Measurements from ENCODE around the gene TRIM44.

Gene TRIM44

DNA sequence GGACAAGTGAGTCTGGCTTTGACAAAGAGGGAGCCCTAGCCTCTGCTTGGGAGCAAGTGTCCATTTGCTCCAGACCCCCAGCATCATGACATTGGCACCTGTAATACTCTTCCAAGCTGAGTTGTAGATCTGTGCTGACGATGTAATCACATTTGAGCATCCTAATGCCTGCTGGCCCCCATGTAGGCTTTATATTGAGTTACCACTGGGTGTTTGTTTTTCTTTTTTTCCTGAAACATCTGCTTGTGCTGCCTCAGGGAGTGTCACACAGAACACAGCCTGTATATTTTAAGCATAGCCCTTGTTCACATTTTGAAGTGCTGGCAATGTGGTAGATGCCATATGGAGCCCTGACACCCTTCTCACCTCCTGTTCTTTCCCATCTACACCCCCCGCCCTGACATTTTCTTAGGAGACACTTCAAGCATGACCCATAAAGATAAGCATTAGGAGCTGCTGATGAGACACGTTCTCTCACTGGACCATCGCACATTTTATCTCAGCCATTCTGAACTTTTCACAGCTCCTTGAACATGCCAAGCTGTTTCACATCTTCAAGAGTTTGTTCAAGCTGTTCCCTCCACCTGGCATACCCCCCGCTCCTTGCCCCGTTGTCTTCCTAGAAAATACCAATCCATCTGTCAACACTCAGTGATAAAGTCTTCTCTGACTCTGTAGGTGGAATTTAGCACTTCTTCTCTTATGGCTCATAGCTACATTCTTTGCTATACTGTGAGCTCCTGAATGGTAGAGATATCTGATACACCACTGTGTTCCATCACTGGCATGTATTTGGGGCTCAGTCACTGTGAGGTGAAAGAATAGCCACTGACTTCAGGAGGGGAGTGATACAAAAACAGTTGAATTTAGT lies 128.7 kb downstream of the TRIM44 start:
- DNase-seq (ENCODE audit: low read depth) = no peak

DNA sequence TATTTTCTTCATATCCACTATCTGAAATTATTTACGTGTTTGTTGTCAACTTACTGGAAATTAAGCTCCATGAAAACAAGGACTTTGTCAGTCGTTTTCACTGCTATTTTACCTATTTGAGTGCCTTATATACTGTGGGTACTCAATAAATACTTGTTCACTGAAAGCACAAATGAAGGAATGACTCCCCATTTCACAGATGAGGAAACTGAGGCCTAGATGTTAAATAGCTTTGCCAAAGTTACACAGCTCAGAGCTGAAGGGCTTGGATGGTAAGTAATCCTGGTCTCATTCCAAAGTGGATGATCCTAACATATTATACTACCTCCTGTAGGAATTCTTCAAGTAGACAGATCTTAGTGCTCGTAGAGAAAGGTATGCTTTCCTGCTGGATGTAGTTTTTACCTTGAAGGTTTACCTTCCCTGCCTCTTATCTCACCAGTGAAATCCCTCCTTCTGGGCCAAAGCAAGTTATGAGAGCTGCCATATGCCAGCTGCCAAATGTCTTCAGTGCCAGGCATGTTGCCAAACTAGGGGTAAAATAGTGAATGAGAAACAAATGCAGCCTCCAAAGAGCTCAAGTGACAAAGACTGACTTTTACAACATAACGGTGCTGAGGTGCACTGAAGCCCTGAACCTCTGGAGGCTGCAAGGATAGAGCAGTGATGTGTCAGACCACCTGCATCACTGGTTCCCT lies 129.7 kb downstream of the TRIM44 start:
- no peak for DNase-seq (ENCODE audit: low read depth)

DNA sequence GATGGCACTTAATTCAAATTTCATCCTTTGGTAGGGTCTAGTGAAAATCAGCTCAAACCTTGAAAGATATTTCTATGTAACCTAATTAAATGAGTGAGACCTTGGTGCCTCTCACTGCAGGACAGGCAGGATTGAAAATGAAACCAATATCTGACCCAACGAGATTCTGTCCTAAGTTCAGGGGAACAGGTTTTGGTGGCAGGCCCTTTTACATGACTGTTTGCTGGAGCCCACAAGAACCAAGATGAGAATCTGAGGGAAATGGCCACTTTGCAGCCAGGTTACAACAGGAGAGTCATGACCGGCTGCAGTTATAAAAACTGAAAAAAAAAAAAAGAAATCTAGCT lies 130.2 kb downstream of the TRIM44 start:
- no peak for DNase-seq (ENCODE audit: low read depth)

DNA sequence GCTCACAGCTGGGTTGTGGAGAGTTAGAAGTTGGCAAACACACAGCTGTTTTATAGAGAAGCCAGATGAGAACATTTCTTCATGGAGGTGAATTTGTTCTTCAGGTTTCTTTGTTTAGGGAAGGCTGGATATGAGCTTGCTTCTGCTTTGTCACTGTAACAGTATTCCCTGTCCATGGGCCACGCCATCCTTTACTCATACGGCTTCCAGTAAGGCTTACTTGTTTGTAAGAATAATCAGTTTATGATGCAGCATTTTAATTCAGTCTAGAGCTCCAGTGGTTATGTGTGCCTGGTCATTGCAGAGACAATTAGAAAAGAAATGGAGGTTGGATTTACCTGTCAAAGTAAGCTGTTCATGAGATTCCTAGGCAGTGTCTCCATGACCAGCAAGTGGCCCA lies 131.8 kb downstream of the TRIM44 start:
- DNase-seq (ENCODE audit: low read depth) = no peak

DNA sequence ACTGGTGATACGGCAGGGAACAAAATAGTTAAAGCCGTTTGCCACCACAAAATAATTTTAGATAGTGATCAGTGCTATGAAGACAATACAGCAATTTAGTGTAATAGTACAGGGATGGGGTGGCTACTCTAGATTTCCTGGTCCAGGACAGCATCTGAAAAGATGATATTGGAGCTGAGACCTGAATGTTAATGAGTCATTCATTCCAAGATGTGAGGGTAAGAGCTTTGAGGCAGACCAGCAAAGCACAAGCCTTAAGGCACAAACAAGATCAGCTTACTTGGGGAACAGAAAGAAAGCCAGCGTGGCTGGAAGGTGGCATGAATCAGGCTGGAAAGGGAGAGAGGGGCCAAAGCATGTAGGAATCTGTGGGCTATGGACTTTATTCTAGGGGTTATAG lies 132.3 kb downstream of the TRIM44 start:
- peak; percentile 50 for DNase-seq (ENCODE audit: low read depth)

DNA sequence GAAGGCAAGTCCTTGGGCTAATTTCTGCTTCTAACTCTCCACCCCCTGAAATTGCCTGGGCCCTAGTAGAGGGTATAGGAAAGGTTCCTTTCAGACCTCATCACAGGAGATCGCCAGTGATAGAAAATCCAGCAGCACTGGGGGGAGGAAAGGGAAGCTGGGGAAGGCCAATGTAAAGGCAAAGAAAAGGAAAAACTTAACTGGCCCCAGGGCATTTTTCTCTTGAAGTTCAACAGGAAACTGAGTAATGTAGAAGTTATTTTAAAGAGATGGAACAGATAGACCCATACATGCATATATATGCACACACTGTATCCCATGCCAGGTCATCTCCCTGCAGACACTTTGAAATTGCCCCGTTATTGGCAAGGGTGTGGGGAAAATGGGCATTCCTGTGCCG lies 134.0 kb downstream of the TRIM44 start:
- DNase-seq (ENCODE audit: low read depth) = peak; percentile 22

DNA sequence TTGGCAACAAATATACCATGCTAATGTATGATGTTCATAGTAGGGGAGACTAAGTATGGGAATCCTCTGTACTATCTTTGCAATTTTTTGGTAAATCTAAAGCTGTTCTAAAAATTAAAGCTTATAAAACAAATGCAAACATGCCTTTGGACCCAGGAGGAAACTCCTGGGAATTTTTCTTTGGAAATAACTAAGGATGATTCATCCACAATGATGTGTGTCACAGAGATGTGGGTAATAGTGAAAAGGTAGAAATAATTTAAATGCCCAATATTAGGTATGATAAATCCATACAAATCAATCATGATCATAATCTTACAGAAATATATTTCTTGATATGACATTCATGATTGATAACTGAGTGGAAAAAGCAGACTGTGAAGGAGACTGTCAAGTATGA lies 135.8 kb downstream of the TRIM44 start:
- DNase-seq (ENCODE audit: low read depth) = peak; percentile 10

DNA sequence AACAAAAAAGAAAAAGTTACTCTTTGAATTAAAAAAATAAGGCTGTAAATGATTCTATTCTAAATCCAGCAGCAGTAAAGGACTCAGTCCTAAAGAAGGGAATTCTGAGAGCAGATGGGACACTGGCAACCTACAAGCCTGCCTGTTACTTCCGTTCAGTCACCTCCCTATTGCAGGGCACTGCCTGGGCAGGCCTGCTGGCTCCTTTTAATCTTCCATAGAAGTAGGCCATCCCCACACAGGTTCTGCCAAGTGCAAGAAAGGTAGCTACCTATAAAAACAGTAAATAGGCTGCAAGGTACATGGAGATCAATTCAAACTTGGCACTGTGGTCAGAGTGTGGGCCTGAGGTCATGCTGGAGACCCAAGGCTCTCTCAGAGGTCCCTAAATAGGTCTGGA lies 136.4 kb downstream of the TRIM44 start:
- no peak for DNase-seq (ENCODE audit: low read depth)

DNA sequence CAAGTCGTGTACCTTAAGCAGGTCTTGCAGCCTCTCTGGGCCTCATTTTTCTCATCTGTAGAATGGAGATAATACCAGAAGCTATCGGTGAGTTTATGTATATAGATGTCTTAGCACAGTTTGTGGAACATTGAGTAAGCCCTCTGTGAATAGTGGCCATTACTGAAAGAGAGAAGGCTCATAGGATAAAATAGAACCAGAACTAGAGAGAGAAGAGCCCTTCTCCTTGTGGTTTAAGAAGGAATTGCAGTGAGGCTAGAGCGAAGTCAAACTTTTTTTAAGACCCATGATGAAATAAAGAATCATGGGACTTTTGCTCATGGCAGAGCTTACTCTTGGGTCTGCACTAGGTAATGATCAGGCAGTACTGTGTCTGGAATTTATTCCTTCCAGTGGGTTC lies 137.1 kb downstream of the TRIM44 start:
- DNase-seq (ENCODE audit: low read depth) = no peak

DNA sequence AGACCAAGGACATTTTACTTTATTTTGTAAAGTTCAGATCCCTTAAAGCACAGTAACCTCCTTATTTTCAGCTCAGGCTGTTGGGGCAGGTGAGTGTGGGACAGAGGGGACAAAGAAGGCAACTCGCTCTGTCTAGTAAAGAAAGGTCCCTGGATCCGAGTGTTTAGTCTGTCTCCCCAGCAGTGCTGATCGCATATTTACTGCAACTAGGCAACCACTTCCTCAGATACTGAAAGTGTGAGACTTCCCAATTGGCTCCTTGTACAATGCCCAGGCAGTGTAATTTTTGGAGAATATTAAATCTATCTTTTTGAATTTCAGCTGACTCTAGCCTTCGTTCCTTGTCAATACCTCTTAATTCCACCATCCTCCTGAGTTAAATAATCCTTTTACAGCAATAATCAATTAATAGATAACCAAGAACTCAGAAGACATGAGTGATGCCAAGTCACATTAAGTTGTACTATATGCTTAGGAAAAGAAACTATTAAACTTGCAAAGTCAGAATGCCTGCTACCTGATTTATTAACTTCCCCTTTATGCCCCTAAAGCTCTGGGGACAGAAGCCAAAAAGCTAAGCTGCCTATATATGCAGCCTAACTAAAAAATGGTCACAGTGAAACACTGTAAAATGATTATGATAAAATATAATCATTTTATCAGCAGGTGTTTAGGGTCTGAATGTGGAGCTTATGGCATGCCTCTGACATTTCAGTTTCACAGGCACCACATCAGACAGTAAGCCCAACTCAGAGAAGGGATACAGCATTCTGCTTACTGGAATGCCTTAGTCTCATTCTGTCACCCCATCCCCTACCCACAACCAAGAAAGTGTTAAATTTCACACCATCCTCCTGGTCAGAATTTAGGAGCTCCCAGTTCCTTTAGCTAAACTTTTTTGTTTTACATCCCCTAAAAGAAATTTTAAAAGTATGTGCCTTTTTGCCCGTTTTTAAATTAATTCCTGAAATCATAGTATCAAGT lies 138.7 kb downstream of the TRIM44 start:
- no peak for DNase-seq (ENCODE audit: low read depth)

DNA sequence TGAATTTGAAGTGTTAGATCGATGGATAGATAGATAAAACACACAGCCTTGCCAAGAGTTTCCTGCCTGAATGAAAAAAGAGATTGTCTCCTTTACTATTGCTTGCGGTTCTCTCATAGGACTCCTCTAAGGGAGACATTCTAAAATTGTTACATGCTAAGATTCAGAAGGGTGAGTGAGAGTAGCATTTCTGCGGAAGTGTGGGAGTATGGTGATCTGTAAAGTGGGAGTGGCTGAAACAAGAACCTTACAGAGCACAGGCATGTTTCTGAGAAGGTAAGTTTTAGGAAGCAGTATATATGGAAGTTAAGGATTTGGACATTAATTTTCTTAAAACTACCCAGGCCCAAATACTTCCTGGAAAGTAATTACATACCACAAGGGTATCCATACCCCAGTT lies 139.6 kb downstream of the TRIM44 start:
- peak; percentile 12 for DNase-seq (ENCODE audit: low read depth)

DNA sequence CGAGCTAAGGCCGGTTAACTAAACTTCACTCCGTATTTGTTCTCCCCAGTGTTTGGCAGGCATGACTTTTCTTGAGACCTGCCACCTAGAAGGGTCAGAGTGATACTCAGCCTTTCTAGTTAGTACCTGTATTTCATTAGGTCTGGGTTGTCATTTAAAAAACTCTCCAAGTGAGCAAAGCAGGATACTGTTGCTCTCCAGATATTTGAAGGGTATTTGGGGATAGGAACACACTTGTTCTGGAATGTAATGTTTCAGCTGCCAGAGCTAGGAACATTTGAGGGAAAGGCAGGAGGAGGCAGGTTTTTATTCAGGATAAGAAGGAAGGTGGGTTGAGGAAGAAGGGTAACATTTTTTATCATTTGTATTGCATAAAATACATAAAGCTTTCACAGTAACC lies 140.1 kb downstream of the TRIM44 start:
- no peak for DNase-seq (ENCODE audit: low read depth)

DNA sequence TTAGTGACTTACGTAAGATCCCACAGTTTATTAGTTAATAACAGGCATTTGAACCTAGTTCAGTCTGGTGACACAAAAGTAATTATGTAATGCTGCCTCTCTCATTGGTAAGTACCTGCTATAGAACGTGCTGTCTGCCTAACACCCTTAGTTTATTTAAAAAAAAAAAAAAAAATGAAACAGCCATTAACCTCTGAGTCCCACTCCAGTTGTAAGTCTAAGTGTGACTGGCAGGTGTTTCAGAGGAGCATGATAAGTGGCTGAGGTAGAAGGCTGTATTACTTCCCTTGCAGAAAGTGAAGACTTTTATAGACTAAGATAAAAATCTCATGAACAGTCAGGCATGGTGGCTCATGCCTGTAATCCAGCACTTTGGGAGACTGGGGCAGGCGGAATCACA lies 140.5 kb downstream of the TRIM44 start:
- DNase-seq (ENCODE audit: low read depth) = no peak

DNA sequence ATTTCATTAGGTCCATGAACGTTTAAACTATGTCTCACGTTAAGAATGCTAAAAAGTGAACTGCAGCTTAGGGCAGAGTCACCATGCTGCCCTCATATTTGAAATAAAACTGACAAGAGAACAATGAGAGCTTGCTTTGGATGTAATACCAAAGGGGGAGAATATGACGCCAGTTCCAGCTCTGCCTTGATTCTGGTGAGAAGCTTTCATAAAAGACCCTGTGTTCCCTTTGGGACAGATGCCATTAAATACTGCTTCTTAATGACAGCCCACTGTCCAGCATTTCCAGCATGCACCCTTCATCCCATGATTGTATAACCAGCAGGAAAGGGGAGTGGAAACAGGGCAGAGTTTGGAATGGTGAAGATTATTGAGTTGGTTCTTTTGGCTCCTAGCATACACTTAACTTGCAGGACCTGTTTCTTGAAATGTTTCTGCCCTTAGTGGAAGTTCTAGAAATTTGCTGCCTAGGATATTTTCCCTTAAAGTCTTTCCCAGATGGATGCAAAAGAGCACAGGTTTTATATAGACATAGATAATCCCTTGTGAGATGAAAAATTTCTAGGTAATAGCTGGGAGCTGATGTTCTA lies 142.0 kb downstream of the TRIM44 start:
- no peak for DNase-seq (ENCODE audit: low read depth)

DNA sequence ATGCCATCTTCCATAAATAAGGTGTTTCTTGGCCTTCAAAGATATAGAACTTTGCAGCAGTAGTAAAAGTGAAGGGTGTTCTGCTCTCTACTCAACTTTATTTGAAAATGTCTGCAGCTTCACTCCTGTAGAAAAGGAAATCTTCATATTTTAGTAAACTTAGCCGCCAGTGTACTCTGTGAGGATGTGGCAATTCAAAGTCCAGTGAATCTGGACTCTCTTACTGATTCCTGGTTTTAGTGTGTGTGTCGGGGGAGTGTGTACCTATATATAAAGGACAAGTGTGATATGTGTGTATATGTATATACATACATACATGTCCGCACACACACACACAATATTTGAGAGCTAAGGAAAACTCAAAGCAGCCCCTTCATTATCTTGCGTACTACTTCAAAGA lies 147.0 kb downstream of the TRIM44 start:
- DNase-seq (ENCODE audit: low read depth) = no peak

DNA sequence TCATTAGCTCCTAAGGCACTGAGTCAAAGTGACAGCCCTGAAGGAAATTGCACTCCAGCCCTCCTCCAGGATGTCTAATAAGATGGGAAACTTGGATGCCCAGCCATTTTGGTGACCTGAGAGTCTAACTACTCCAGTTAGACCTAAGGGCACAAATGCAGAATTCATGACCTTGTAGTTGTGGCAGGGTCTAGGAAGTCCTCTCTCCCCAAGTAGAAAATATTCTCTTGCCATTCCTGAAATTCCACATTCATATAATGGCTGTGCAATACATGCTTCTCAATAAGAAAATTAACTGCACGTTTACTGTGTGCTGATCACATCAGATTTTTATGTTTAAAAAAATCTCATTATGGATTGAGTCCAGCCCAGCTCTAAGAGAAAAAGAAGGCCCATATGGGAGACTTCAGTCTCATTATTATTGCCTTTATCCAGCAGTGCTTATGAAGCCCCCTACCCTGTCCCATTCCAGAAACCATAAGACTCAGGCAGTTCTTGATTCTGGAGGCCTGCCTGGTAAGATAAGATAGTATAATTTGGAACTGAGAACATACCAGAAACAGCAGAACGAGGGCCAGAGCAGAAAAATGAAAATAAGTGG lies 147.6 kb downstream of the TRIM44 start:
- DNase-seq (ENCODE audit: low read depth) = no peak

DNA sequence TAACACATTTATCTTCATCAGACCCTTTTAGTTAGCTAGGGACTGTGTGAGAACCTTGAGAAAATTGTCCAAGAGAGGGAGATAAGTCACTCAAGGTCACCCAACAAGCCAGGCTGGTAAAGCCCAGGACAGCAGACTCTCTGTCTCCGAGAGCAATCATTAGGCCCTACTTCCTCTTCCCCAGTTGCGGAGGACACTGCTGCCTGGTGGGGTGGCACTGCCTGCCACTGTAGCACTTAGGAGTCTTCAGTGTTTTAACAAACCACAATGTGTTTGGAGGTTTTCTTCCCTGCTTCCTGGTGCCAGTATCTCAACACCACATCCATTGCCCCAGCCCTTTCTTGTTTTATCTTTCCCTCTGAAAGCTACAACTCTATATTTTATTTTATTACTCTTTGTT lies 149.2 kb downstream of the TRIM44 start:
- DNase-seq (ENCODE audit: low read depth) = no peak

DNA sequence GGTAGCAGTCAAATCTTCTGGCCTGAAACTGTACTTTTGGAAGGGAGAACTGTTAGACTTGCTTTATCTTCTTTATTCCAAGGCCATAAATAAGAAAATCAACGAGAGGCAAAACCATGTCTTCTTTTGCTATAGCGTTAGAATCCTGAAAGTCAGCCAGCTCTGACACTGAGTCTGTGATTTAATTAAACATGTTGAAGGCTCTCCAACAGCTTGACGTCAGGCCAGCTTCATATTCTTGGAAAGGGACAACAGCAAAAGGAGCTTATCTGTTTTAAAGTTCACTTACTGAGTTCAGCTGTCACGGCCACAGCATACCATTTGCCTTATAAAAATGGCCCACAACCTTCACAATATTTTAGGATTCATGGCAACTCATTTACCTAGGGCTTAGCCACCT lies 150.3 kb downstream of the TRIM44 start:
- DNase-seq (ENCODE audit: low read depth) = no peak

DNA sequence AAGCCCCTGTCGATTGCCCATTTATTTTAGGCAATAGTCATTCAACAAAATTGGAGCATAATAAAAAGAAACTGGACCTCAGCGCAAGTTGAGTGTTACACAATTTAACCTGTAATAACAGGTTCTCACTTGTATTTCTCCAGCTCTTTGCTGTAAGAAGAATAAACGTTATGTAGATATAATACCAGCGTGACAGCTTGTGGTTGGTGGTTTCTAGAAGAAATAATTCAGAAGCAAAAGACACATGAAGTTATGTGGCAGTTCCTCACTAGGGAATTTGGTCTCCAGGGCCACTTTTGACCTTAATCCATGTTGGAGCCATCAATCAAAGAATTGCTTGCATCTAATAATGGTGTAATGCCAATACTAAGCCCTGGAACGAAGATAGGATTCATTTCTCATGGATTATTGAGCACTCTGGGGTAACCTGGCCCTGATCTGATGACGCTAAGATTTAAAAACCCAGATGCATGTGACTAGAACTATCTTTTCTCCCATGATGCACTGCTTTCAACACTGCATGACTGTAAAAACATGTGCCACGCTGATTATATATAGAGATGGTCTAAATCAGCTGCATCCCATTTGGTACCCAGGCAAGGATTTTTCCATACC lies 151.6 kb downstream of the TRIM44 start:
- DNase-seq (ENCODE audit: low read depth) = no peak

DNA sequence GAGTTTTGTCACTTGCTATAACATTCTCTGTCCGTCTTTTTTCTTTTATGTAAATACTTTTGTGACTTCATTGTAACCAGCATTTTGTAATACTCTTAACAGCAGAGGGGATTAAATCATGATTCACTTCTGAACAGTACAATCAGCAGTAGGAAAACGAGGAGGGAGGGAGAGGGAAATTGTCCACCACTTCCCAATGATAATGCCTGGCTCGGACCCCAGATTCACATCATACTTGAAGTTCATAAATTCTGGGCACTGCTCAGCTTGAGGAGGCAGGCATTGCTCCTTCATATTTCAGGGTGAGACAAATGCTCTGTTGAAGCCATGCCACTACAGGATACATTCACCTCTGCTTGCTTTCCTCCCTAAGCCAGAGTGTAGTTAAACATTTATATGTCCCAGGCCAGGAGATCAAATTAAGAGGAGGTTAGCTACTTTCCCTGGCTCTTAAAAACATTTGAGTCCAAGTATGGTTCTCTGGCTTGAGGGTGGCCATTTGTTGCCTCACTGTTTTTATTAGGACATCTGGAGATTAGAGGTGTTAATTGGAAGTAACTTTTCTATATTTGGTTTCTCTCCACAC lies 152.2 kb downstream of the TRIM44 start:
- peak; percentile 65 for DNase-seq (ENCODE audit: low read depth)
